ENCODE data around the gene EHD2.
"Not testable (repeated sequence)": the region's sequence is repeated elsewhere in the genome, so short reads cannot be mapped to it uniquely, and the experiment has no call there.

EHD2 gene

GRCh38 chr19:47754206-47755064, 41.2 kb downstream of the EHD2 start:
- no peak for DNase-seq

DNA sequence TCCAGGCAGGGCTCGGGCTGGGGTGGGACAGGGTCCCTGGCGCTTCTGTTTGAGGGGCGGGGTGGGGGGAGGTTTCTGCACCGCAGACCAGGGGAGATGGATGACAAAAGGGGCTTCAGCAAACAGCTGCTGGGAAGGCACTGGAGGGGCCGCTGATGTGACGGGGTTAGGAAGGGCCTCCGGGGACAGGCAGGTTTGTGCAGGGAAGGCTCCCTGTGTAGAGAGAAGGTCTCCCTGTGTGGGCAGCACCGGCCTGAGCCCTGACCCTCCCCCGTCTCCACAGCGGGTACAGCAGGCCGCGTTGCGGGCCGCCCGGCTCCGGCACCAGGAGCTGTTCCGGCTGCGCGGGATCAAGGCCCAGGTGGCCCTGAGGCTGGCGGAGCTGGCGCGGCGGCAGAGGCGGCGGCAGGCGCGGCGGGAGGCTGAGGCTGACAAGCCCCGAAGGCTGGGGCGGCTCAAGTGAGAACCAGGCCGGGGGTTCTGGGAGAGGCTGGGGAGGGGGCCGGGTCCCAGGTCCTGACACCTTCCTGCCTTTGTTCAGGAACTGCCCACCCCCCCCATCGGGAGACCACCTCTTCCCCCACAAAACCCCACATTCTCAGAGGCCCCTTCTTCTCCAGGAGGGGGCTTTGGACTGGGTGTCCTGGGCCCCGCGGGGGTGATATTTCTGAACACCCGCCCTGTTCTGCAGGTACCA, 42.0 kb downstream of the EHD2 start:
- no peak for DNase-seq

GRCh38 chr19:47755762-47756626, 42.8 kb downstream of the EHD2 start:
- no peak for DNase-seq

GRCh38 chr19:47756627-47756929, 43.4 kb downstream of the EHD2 start:
- no peak for DNase-seq

DNA sequence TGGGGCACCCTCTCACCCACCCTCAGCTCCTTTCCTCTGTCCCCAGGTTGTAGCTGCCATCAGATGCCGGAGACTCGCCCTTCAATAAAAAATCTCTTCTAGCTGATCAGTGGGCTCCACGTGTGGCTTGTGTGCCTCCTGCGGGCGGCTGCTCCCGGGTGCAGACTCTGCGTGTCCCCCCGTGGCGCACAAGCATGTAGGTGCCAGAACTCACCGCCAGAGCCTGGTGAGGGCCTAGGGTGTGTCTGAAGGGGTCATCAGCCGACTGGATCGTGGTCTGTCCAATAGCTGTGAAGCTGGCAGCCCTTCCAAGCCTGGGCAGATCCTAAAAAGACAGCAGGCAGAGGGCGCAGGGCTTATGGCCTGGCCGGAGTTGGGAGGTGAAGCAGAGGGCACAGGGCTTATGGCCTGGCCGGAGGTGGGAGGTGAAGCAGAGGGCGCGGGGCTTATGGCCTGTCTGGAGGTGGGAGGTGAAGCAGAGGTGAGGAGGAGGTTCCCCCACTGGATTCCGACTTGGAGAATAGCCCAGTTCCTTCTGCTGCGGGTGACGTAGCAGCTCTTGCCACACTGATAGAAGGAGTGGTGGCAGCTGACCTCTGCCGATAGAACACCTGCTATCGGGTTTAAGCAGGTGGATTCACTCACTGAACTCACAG, 43.9 kb downstream of the EHD2 start:
- DNase-seq = no peak

DNA sequence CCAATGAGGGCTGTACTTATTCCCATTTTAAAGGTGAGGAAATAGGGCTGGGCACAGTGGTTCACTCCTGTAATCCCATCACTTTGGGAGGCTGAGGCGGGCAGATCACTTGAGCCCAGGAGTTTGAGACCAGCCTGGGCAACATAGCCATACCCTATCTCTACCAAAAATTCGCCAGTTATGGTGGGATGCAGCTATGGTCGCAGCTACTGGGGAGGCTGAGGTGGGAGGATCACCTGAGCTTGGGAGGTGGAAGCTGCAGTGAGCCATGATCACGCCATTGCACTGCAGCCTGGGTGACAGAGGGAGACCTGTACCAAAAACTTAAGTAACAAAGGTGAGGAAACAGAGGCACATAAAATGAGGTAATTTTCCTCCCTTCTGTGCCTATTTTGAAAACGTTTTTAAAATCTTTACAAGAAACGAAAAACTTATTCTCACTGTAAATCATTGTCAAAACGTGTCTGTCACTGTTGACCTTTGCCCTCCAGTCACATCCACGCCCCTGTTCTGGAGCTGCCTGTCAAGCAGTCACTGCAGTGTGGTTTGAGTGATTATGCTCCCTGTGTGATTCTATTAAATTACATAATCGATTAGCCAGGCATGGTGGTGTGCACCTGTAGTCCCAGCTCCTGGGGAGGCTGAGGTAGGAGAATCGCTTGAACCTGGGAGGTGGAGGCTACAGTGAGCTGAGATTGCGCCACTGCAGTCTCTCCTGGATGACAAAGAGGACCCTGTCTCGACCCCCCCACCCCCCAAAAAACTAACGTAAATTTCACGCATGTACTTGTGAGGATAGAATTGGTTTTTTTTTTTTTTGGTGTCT, 44.6 kb downstream of the EHD2 start:
- no peak for DNase-seq

GRCh38 chr19:47758443-47758804, 45.2 kb downstream of the EHD2 start:
- DNase-seq = no peak

DNA sequence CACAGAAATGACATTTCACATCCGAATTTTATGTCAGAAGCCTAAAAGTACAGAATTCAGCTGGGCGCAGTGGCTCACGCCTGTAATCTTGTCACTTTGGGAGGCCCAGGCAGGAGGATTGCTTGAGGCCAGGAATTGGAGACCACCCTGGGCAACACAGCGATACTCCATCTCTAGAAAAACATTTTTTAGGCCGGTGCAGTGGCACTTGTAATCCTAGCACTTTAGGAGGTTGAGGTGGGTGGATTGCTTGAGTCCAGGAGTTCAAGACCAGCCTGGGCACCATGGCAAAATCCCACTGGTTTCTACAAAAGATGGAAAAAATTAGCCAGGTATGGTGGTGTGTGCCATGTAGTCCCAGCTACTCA, 47.4 kb downstream of the EHD2 start:
- no peak for DNase-seq

GRCh38 chr19:47761566-47761965, 48.3 kb downstream of the EHD2 start:
- no peak for DNase-seq

GRCh38 chr19:47762151-47762550, 48.9 kb downstream of the EHD2 start:
- no peak for DNase-seq

DNA sequence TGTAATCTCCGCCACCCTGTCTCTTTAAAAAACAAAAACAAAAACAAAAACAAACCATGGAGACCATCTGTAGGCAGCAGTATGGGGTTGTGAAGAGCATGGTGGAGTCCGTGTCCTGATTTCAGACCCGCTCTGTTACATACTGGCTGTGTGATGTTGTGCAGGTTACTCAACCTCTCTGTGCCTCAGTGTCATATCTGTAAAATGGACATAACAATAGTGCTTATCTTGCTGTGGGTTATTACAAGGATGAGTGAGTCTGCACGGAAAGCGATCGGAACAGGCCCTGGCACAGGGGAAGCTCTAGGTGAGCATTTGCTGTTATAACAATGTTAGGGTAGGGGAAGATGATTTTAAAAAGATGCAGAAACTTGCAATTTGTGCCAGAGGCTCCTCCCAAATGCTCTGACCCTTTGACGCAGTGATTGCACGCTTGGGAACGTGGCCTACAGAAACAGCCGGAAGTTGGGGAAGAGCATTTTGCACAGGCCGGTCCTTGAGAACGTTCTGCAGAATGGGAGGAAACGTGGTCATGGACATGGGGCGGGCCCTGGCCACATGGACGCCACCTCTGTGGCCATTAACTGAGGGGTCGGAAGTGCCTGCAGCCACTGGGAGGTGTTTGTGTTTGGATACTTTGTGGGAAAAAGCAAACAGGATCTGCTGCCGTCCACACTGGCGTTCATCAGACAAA, 49.5 kb downstream of the EHD2 start:
- DNase-seq = no peak

- not testable (repeated sequence) for DNase-seq
These were observed 51.5 kb downstream of the EHD2 start for GRCh38 chr19:47764705-47765104.

DNA sequence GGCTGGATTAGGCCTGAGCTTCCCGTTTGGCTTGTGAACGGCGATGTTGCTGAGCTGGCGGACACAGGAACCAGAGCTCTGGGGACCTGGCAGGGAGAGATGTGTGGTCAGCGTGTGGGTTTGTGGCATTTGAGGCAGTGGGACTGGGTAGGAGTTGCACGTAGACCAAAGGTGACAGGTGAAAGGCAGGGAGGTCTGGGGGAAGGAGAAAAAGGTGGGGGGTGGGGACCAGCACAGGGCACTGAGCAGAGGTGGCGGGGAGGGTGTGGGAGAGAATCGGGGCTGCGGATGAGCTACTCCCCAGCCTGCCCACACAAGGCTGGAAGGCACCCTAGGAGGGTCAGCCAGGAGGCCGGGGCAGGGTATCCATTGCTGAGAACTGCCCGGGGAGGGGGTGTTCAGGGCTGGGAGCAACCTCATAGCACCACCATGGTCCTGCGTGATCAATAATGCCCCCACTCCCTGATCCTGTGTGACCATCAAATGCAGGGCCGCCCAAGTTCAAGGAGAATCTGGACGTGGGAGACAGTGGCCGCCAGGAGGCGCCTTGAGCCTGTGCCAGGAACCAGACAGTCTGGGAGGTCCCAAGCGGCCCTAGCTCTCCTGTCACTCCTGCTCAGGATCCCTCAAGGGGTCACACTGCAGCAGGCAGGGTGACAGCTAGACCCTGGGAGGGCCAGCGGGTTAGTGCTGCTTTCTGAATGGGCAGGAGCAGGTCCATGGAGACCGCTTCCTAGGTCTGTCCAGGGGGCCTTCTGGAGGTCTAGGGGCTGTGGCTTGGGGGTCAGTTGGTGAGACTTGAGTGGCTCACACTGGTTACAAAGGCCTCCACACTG, 52.5 kb downstream of the EHD2 start:
- peak; percentile 26 for DNase-seq

GRCh38 chr19:47766359-47766620, 53.1 kb downstream of the EHD2 start:
- no peak for DNase-seq

DNA sequence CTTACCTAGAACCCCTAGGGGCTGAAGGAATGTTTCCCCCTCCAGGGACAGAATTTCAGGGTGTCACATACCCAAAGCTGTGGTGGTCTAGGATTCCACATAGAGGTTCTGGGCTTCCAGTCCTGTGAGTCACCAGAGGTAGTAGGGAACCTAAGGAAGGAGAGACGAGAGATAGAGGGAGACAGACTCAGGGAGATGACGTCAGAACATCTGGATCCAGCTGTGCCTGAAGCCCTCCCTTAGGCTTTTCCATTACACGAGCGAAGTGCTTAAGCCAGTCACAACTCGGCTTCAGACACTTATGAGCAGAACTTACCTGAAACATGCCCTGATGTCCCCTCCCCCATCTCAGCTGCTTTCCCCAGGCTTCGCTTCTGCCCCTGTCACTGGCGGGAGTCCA, 53.4 kb downstream of the EHD2 start:
- no peak for DNase-seq

GRCh38 chr19:47767349-47767748, 54.1 kb downstream of the EHD2 start:
- no peak for DNase-seq

DNA sequence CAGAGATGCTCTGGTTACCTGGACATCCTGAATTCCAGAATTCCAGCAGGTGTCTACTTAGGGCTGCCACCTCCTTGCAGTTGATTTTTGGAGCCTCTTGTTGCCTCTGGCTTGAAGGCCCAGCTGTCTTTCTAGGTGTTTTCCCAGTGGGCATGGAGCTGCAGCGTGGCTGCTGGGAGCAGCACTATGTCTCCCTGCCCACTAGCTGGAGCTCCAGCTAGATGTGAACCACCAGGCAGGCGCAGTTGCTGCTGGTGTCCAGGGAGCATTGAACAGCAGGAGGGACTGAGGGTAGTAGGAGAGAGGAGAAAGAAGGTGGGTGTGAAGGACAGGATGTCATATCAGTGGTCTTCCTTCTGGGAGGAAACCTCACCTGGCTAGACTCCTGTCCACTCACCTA, 55.4 kb downstream of the EHD2 start:
- DNase-seq = no peak

GRCh38 chr19:47769534-47769933, 56.3 kb downstream of the EHD2 start:
- no peak for DNase-seq

- not testable (repeated sequence) for DNase-seq
These were observed 58.1 kb downstream of the EHD2 start for GRCh38 chr19:47771291-47771690.

GRCh38 chr19:47776568-47776967, 63.3 kb downstream of the EHD2 start:
- no peak for DNase-seq
